PC-9 (cell line): ENCODE results near the gene ZCCHC7.

Experiments
- CTCF ChIP-seq: fragments of 200-600 bp; sonication (generic); conservative IDR thresholded peaks from 2 replicates; pipeline ENCODE4 v1.6.1; 2017; ENCODE audit warnings: mixed run types, antibody characterized with exemption, mild to moderate bottlenecking, moderate library complexity
- EZH2 ChIP-seq: fragments of 200-600 bp; sonication (generic); IDR thresholded peaks from 2 replicates; pipeline ENCODE4 v1.8.0; 2017; ENCODE audit warnings: antibody characterized with exemption, low read depth

GRCh38 chr9:37241340-37241739 is 121.0 kb downstream of the ZCCHC7 start:
- TF ChIP-seq CTCF = no peak
- no peak for TF ChIP-seq EZH2
